GM19238 (cell line): ENCODE results near the gene SEC24B.
A peak's percentile ranks its signal among the peaks of the same experiment; 100 is the strongest.
"Not testable (repeated sequence)": the region's sequence is repeated elsewhere in the genome, so short reads cannot be mapped to it uniquely, and the experiment has no call there.

Experiments used
- DNase-seq: peaks from one replicate; pipeline ENCODE4 v3.0.0; 2011; ENCODE audit warnings: low spot score; ENCODE audit not compliant: insufficient read length

Gene SEC24B

DNA sequence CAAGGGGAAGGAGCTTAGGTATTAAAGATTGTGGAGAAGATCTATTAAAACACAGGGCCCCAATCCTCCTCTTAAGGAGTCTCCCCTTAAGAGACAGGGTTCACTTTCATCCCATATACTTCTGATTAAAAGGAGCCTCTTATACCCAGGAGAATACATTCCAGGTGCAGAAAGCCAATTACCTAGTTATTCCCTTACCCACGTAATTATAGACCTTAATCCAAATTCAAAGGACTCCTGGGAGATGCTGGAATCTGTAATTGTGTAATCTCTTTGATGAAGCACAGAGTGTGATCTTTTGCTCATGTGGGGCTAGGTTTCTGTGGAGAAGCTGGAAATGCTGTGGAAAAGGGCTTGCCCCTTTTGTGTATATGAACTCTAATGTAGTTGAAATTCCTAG is 1.4 kb upstream of the SEC24B start:
- DNase-seq, result no peak

DNA sequence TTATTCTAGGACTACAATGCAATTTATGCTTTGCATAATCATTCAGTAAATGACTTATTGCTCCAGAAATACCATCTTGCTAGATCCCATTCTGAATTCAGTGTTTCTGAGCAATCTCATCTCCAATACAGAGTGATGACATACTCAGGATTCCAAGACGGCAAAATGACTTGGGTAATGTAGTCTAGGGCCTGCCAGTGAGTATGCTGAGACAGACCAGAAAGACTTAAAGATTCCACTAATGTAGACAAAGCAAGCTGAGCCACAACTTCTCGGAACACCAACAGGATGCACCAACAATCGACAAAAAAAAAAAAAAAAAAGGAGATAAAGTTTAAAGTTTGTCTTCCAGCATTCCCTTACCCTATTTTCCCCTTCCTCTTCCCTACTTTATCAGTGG is 919 bp upstream of the SEC24B start:
- DNase-seq, result no peak

DNA sequence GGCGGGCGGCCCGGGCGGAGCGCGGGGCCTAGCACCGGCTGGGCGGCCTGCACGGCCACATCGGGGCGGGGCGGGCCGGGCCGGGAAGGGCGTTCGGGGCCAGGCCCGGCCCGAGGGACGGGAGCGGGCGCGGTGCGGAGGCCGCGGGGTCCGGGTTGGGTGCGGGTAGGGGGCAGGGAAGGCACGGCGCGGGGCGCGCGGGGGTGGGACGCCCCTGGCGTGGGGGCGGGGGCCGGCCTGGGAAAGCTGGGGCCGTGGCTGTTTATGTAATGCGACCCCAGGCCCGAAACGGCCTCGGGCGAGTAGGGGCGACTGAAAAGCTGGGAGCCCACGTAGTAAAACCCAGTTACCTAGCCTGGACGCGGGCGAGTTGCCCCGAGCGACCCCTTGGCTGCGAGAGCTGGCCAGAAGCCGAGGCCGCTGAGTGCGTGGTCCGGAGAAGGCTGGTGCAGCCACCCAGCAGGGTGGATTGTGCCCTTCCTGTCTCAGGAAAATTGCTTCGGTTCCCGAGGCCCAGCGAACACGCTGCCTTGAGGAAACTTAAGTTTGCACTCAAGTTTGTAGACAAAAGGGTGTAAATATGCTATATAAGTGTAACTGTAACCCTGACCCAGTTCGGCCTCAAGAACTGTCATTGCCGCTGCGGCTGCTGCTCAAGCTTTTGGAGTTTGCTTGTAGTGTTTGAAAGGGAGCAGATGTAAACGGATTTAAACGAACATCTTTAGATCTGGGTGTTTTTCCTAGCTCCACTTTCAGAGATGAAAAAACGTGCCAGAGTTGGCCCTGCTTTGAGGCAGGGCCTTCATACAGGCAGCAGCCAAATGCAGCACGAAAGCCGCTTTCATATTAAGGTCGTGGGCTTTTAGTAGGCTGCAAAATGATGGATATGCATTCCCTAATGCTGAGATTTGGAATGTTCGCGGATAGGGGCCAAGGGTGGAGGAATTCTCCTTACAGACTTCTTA is 674 bp downstream of the SEC24B start:
- peak; percentile 6 for DNase-seq

DNA sequence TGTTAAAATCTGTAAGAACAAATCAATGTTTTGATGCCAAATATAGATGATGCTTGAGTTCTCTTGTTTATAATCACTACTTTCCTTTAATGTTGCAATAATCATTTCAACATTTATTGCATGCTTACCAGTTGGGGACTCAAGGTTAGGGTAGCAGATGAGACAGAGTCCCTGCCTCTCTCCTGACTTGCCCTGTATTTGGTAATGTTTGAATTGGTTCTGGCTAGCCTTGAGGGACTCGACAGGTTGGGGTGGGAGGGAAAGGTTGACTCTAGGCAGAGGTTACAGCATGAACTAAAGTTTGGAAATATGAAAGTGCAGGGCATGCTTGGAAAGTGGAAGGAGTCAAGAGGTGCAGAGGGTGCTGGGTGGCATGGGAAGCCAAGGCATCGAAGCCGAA is 2.0 kb downstream of the SEC24B start:
- no peak for DNase-seq

DNA sequence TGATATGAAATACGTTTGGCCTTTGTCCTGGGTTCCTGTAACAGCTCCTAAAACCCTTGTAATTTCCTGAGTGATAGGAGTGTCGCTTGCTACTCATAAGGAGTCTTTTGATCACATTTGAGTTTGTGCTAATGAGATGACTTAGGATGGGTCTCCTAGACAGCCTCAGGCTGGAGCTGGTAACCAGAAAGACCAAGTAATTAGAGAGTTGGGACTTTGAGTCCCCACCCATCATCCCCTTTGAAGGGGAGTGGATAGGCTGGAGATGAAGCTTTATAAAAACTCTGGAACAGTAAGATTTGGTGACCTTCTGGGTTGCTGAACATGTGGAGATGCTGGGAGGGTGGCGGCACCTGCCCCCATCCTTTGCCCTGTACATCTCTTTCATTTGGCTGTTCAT is 2.9 kb downstream of the SEC24B start:
- no peak for DNase-seq

DNA sequence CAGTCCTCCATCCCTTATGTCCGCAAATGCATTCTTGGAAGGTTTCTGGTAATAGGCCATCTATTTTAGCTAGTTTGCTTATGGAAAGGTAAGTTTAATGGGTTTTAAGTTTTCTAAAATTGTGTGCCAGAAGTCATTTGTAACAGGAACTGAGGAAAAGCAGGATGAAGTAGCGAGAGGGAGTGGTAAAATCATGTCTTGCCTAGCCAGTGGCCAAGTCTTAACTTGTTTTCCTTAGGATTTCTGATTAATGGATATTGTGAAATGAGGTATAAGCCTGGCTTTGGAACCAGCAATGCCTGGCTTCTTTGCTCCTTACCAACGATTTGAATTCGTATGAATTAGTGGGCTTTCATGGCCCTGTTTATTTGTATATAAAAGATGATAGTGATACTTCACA is 7.3 kb downstream of the SEC24B start:
- DNase-seq, result no peak

DNA sequence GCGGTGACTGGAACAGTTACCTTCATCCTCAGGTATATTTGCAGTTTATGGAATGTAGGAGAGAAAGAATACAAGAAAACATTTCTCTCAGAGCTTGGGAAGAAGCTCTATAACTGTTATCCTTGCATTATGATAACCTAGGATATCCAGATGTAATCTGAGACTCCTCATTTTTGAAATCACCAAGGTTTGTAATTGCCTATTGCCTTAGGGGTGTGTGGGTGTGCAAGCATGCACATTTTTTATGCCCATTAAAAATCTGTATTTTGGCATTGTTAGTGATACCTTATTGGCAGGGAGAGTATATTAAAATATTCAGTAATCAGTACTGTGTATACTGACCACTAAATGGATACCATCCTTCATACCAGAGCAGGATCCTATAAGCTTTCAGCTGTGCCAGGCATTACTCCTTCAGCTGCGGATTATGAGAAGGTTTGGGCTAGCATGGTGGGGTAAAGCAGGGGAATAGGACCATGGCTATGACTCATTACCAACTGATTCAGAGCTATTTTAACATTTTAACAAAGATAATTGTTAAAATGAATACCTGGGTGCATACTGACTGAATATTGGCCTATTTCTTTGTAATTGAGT is 8.3 kb downstream of the SEC24B start:
- DNase-seq, result no peak

DNA sequence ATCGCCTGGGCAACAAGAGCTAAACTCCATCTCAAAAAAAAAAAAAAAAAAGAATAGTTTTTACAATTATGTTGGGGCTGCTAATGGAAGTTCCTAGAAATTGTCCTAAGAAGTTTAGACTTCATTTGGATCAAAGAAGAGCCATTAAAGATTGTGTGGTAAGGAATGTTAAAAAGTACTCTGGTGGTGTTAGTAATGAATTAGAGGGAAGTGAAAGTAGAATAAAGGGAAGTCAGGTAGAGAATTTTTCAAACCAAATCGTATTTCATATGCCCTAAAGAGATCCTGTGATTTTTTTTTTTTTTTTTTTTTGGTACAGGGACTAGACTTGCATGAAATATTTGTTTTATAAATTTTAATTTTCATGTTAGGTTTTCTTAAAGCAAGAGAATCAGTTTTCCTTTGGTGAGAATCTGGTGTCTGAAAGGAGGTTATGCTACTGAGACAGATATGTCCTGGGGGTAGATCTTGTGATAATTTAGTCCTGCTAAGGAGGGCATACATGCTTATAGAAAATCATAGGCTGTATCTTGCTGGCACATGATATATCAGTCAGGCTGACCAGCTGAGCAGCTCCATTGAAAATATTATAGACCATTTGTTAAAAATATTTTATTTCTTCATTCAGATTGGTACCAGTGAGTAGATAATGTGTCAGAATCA is 10.7 kb downstream of the SEC24B start:
- no peak for DNase-seq

DNA sequence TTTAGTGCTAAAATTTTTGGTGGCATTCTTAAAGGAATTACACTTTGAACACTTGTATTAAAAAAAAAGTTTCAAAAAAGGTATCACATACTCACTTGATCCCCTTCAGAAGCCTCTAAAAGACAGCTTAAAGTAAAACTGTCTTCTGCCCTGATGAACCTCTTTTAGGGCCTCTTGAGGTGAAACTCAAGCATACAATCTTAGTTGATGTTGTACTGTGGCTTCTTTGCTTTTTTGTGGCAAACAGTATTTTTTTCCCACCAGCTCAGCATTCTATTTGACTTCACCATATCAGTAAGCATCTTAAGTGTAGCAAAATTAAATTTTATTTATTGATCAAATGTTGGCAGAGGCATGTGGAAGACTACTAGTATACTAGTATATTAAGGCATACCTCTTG is 13.7 kb downstream of the SEC24B start:
- no peak for DNase-seq

DNA sequence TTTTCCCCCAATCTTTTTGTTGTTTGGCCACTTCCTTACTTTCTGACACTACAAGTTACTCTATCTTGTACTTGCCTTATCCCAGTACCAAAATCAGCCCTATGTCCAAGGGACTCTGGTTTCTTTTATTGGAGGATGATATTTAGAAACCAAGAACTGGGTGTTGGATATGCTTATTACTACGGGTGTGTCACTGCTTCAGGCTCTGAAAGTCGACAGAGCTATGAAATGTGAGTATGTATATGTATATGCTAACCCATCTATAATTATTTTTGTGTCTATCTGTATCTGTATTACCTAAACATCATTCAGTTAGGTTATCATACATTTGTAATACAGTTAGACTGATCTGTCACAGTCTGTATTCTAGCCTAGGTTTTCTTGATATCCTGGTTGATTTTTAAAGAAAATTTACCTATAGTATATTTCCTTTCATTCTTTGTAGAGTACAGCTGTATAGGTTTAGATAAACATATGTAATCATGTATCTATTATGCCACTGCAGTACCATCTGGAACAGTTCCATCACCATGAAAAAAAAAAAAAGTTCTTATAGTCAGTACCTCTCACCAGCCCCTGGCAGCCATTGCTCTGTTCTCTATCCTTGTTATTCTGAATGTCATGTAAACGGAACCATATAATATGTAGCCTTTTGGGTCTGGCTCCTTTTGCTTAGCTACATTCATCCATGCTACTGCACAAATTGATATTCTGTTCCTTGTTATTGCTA is 18.1 kb downstream of the SEC24B start:
- no peak for DNase-seq

DNA sequence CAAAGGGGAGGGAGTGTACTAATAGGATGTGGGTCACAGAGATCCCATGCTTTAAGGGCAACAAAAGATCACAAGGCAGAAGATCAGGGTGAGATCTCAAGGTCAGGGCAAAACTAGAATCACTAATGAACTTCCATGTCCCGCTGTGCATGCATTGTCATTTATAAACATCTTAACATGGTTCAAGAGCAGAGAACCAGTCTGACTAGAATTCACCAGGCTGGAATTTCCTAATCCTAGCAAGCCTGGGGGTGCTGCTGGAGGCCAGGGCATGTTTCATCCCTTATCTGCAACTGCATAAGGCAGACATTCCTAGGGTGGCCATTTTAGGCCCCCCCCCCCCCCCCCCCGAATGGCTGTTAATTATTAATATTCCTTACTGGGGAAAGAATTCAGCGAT is 19.5 kb downstream of the SEC24B start:
- DNase-seq, result not testable (repeated sequence)

DNA sequence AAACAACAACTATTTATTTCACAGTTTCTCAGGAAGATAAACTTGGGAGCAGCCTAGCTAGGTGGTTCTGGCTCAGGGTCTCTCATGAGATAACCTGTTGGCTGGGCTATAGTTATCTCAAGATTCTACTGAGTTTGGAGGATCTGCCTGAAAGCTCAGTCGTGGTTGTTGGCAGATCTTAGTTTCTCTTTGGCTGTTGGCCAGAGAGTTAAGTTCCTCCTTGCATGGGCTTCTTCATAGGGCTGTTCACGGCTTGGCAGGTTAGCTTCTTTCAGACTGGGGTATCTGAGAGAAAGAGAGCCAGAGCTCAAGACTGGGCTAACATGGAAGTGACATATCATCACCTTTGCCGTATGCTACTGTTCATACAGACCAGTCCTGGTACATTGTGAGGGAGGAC is 28.7 kb downstream of the SEC24B start:
- DNase-seq, result no peak

DNA sequence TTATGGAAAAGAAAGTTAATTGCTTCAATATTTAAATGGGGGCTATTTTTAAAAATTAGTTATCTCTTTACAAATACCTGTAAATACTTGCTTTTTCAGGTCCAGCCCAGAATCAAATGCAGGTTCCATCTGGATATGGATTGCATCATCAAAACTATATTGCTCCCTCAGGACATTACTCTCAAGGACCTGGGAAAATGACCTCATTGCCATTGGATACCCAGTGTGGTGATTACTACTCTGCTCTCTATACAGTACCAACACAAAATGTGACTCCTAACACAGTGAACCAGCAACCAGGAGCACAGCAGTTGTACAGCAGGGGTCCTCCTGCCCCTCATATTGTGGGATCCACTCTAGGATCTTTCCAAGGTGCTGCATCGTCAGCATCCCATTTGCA is 29.2 kb downstream of the SEC24B start:
- no peak for DNase-seq

DNA sequence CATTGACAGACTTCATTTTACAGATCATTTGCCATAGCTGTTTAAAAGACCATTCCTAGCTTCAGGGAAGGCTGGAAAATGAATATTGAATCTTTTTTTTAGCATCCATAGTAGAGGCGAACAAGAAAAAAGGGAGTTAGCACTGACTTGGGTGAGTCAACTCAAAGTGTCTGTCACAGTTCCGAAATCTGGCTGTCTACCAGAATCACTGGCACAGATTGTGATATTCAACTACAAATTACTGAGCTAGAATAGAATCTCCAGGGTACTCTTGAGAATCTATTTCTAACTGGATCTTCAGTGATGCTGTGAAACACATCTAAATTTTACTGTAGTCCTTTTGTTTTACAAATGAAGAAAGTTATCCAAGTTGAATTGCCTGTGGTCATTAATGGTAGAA is 31.5 kb downstream of the SEC24B start:
- DNase-seq, result no peak

DNA sequence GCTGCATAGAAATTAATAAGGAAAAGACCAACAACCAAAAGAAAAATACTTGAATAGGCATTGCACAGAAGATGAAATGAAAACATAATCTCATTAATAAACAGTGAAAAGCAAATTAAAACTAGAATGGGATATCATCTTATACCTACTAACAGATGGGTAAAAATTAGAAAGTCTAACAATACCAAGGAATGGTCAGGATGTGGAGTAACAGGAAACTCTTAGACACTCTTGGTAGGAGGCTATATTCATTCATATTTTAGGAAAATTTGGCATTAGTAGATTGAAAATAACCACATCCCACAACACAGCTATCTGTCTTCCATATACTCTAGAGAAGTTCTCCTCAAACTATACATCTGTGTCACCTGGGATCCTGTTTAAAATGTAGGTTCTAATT is 36.3 kb downstream of the SEC24B start:
- DNase-seq, result no peak

DNA sequence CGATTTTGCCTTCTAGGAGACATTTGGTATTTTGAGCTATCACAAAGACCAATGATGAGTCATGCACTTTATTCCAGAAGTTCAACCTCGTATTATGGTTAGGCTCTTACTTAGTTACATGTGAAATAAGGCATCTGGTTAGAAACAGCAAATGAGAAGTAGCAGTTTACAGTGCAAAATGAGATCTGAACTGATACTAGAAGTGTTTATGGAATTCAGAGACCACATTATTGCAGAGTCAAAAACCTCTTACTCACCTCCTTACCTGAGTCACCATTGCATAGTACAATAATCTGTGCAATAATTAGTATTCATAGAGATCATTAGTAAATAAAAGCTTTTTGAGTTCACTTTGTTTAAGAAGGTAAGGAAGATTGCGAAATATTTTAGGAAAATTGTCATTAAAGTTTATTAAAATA is 38.7 kb downstream of the SEC24B start:
- no peak for DNase-seq

DNA sequence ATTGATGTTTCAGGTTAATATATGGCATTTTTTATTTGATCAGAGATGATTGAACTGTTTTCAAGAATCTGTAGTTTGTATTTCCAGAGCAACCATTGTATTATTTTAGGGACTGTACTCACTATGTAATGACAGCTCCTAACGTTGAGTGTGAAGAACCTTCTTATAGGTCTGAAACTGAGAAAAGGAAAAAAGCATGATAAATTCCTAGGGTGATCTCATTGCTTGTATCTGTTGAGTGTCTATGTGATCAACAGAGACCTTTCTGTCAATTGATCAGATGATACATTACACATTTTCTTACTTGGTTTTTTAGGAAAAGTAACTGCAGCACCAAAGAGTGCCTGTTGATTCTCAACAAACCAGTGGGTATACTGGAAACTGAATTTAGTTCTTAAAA is 40.2 kb downstream of the SEC24B start:
- no peak for DNase-seq

DNA sequence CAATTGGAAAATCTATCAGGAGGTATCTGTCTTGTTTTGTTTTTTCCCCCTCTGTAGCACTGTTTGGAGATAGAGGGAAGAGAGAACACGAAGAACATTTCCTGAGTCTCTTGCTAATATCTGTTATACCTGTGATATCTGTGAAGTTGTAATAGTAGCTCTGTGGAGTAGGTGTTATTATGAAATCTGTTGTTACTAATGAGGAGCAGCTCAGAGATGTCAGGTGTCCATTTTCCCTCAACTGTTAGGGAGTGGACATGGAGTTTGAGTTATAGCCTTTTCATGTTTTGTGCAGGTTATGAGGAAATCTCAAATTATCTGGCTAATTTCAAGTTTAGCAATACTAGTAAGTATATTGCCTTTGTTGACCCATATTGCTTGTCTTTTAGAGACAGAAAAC is 52.4 kb downstream of the SEC24B start:
- DNase-seq, result no peak

DNA sequence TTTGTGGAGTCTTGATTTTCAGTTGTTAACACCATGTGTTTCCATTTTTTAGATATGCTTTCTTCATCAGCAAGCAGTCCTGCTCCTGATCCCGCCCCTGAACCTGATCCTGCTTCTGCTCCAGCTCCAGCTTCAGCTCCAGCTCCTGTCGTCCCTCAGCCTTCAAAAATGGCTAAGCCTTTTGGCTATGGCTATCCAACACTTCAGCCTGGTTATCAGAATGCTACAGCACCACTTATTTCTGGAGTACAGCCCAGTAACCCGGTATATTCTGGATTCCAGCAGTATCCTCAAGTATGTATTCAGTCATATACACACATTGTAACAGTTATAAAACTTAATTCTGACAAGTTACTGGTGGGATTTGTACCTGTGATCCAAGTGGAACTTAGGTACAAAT is 60.9 kb downstream of the SEC24B start:
- DNase-seq, result no peak

DNA sequence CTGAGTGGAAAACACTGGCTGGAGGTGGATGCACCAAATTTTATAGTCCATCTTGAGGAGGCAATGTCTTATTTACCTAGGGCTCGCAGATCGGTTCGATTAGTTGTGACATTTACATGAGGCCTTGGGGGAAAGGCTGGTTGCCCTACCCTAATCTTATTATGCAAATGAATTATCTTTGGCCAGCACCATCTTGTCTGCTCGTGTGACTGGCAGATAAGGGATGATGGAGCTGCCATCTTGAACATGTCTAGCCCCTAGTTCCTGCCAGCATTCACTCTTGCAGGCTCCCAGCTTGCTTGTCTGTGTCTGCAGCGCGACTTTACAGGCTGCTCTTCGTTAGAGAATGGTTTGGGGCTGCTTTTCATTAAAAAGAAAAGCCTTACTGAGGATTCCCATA is 61.9 kb downstream of the SEC24B start:
- DNase-seq, result no peak

DNA sequence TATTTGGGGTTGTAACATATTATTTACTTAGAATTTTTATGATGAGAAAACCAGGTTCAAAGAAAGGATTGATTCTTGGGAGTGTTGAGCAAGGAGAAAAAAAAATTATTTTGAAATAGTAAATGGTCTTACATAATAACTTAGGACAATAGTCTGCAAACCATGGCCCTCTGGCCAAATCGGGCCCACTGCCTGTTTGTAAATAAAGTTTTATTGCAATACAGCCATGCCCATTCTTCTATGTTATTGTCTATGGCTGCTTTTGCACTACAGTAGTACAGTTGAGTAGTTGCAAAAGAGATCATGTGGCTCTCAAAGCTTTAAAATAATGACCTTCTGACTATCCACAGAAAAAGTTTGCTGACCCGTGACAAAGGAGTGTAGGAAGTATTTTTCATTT is 63.3 kb downstream of the SEC24B start:
- no peak for DNase-seq

DNA sequence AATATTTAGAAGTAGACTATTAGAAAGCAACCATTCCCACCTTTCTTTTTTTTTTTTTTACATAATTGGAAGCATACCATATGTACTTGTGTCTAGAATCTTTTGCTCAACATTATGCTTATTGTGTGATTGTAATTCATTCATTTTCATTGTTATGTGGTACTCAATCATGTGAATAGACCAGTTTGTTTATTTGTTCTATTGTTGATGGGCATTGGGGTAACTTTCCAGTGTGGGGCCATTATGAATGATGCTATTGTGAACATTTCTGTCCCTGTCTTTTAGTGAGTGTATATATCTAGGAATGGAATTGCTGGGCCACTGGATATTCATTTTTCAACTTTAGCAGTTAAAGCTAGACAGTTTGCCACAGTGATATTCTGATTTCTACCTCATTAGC is 63.9 kb downstream of the SEC24B start:
- DNase-seq, result no peak
